Measurements from ENCODE around the gene LRP10. TPM values are rescaled to one million over a fixed set of nuclear protein-coding genes. Genes with fewer than 3 reads are reported as not detected.
"Not testable (repeated sequence)": the region's sequence is repeated elsewhere in the genome, so short reads cannot be mapped to it uniquely, and the experiment has no call there.

The LRP10 gene
- total and polyA plus RNA-seq, 2 donors (not counting 1 experiment from before 2014, with no cell fraction given): 99.7 to 120 TPM

- H3K4me3 Mint-ChIP-seq: no peak overlapping the region
- Histone ChIP-seq H3K27ac (ENCODE audit: low read length in 2 of 2) (no peak overlapping the region), H3K4me1 (ENCODE audit: control insufficient read depth in 2 of 2, insufficient read depth in 2 of 2, low read length in 2 of 2) (peaks cover 0 to 8% of the 10 kb centered on the region in 2 donors)
Measured at GRCh38 chr14:22850944-22851764, 20.4 kb upstream of the LRP10 start.

DNA sequence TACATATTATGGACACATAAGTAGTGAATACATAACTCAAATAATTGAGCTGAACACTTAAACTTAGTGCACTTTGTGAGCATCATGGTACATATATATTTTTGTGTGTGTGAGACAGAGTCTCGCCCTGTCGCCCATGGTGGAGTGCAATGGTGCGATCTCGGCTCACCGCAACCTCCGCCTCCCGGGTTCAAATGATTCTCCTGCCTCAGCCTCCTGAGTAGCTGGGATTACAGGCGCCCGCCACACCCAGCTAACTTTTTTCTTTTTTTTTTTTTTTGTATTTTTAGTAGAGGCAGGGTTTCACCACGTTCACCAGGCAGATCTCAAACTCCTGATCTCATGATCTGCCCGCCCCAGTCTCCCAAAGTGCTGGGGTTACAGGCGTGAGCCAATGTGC lies 19.4 kb upstream of the LRP10 start:
- DNase-seq; H3K27me3 ChIP-seq (replicated peaks in 1 of 4; ENCODE audit: control extremely low read depth in 1 of 4, control insufficient read depth in 3 of 4, insufficient read depth in 4 of 4, low read length in 3 of 4); H3K27ac Mint-ChIP-seq; H3K9me3 ChIP-seq (ENCODE audit: control extremely low read depth in 1 of 3, control insufficient read depth in 2 of 3, insufficient read depth in 1 of 3, low read length in 2 of 3); ATAC-seq (ENCODE audit: low read depth); H2AFZ ChIP-seq (ENCODE audit: insufficient read depth, low read depth, low read length, poor library complexity, severe bottlenecking); H3K27ac ChIP-seq (ENCODE audit: low read length in 2 of 2); H3K27me3 Mint-ChIP-seq; H4K20me1 ChIP-seq (ENCODE audit: control insufficient read depth, insufficient read depth, low read length, poor library complexity, severe bottlenecking); H3K4me3 ChIP-seq (ENCODE audit: control extremely low read depth in 1 of 5, extremely low read depth in 1 of 5, insufficient read depth in 1 of 5, low read depth in 2 of 5, low read length in 4 of 5); H3K4me1 Mint-ChIP-seq; H3K9me3 Mint-ChIP-seq (ENCODE audit: insufficient read depth); H3K36me3 ChIP-seq (replicated peaks in 1 of 2; ENCODE audit: control extremely low read depth in 1 of 2, control insufficient read depth in 1 of 2, extremely low read depth in 1 of 2, insufficient read depth in 2 of 2, low read length in 1 of 2); H3K4me3 Mint-ChIP-seq; H3K4me2 ChIP-seq (replicated peaks; ENCODE audit: low read depth, low read length, poor library complexity, severe bottlenecking); H3K4me1 ChIP-seq (ENCODE audit: control insufficient read depth in 2 of 2, insufficient read depth in 2 of 2, low read length in 2 of 2); H3K9ac ChIP-seq (ENCODE audit: low read length); H3K79me2 ChIP-seq (ENCODE audit: control insufficient read depth, insufficient read depth, low read length): not testable (repeated sequence)
- no CpG with 5 or more reads among the region's 12 CpGs for WGBS (ENCODE audit: insufficient coverage)
- CTCF ChIA-PET: interaction anchor here (0.6 to 12.0 kb wide), 43 partner anchors 10 to 532 kb away, joined by 3 to 207 read pairs (median 10); partner anchors contain the start of genes DAD1, LRP10, MMP14 and MRPL52
- POLR2A ChIA-PET: interaction anchor here (0.6 to 1.4 kb wide), 3 partner anchors 29 to 86 kb away, joined by 4 to 5 read pairs (median 5); partner anchors contain the start of gene OXA1L
- intact Hi-C loops (cut with micrococcal nuclease): loop anchor here (2.0 to 10.0 kb wide), 3 partner anchors 139 to 537 kb away; partner anchors contain the start of gene ABHD4

More at GRCh38 chr14:22850944-22851764, 20.4 kb upstream of the LRP10 start:
- no peaks in the 10 kb centered on the region for H4K20me1 ChIP-seq (ENCODE audit: control insufficient read depth, insufficient read depth, low read length, poor library complexity, severe bottlenecking)
- intact Hi-C loops (cut with micrococcal nuclease): loop anchor here (5.0 to 10.0 kb wide), 2 partner anchors 254 to 536 kb away; partner anchors contain the start of gene ABHD4
- H3K4me2 ChIP-seq (replicated peaks; ENCODE audit: low read depth, low read length, poor library complexity, severe bottlenecking): no peak overlapping the region
- no peak for TF ChIP-seq EZH2 (IDR thresholded peaks at IDR 0.05; ENCODE audit: borderline replicate concordance, insufficient read depth, low read depth, low read length, poor library complexity, severe bottlenecking)
- TF ChIP-seq, protein P1, sequence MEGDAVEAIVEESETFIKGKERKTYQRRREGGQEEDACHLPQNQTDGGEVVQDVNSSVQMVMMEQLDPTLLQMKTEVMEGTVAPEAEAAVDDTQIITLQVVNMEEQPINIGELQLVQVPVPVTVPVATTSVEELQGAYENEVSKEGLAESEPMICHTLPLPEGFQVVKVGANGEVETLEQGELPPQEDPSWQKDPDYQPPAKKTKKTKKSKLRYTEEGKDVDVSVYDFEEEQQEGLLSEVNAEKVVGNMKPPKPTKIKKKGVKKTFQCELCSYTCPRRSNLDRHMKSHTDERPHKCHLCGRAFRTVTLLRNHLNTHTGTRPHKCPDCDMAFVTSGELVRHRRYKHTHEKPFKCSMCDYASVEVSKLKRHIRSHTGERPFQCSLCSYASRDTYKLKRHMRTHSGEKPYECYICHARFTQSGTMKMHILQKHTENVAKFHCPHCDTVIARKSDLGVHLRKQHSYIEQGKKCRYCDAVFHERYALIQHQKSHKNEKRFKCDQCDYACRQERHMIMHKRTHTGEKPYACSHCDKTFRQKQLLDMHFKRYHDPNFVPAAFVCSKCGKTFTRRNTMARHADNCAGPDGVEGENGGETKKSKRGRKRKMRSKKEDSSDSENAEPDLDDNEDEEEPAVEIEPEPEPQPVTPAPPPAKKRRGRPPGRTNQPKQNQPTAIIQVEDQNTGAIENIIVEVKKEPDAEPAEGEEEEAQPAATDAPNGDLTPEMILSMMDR (IDR thresholded peaks at IDR 0.05): no peak
- no peak overlapping the region for H2AFZ ChIP-seq (ENCODE audit: insufficient read depth, low read depth, low read length, poor library complexity, severe bottlenecking)
- no peak overlapping the region for H3K9ac ChIP-seq (ENCODE audit: low read length)
- H3K27me3 ChIP-seq (replicated peaks in 1 of 4; ENCODE audit: control extremely low read depth in 1 of 4, control insufficient read depth in 3 of 4, insufficient read depth in 4 of 4, low read length in 3 of 4): peaks cover 0 to 16% (median 0%) of the 10 kb centered on the region in 4 experiments
- ATAC-seq (ENCODE audit: low read depth): no peak
- Mint-ChIP-seq H3K27me3 (peaks cover 10% of the 10 kb centered on the region), H3K4me1 (peaks cover 6% of the 10 kb centered on the region), H3K27ac (no peak overlapping the region), H3K9me3 (ENCODE audit: insufficient read depth) (no peaks in the 10 kb centered on the region)
- no peaks in the 10 kb centered on the region for H3K36me3 ChIP-seq (replicated peaks in 1 of 2; ENCODE audit: control extremely low read depth in 1 of 2, control insufficient read depth in 1 of 2, extremely low read depth in 1 of 2, insufficient read depth in 2 of 2, low read length in 1 of 2)
- ChIA-PET CTCF (interaction anchor here (0.6 to 12.0 kb wide), 25 partner anchors 12 to 467 kb away, joined by 3 to 207 read pairs (median 8); partner anchors contain the start of genes DAD1, MMP14 and MRPL52), POLR2A (interaction anchor here (0.7 kb wide), 1 partner anchor 85 kb away, joined by 3 read pairs; the partner anchor contains the start of gene OXA1L)
- no peak for DNase-seq
- WGBS (ENCODE audit: insufficient coverage): 82% methylated on average over 6 of the region's 9 CpGs
- H3K9me3 ChIP-seq (ENCODE audit: control extremely low read depth in 1 of 3, control insufficient read depth in 2 of 3, insufficient read depth in 1 of 3, low read length in 2 of 3): no peaks in the 10 kb centered on the region
- H3K79me2 ChIP-seq (ENCODE audit: control insufficient read depth, insufficient read depth, low read length): no peaks in the 10 kb centered on the region
- H3K4me3 ChIP-seq (ENCODE audit: control extremely low read depth in 1 of 5, extremely low read depth in 1 of 5, insufficient read depth in 1 of 5, low read depth in 2 of 5, low read length in 4 of 5): no peak overlapping the region
